GM10847 (cell line): ENCODE measurements around the gene CYP4F11.

ENCODE experiments used
- POLR2A ChIP-seq: IDR thresholded peaks from 2 replicates; pipeline ENCODE4 v1.6.1; 2011; ENCODE audit not compliant: insufficient read length; ENCODE audit errors: extremely low read depth

Gene CYP4F11

DNA sequence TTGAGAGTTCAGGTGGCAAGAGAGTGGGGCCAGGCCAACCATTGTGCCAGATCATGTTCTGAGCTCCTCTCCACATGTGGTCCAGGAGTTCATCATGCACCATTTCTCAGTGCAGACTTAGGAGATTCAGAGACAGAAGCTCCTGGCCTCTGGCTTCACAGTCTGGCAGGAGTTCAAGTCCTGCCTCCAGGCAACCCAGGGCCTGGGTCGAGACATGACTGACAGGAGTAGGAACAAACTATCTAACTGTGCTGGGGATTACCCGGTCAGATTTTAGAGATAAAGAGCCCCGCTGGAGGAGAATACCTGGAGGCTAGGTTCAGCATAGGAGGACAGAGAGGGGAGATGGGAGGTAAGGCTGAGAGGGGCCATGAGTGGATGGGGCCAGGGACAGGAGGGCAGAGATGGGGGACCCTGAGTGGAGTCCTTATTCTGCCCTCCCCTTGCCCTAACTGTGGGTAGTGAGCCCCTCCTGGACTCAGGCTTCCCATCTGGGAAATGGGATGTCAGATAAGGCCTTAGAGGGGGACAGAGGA, 906 bp upstream of the CYP4F11 start:
- TF ChIP-seq POLR2A, result no peak

DNA sequence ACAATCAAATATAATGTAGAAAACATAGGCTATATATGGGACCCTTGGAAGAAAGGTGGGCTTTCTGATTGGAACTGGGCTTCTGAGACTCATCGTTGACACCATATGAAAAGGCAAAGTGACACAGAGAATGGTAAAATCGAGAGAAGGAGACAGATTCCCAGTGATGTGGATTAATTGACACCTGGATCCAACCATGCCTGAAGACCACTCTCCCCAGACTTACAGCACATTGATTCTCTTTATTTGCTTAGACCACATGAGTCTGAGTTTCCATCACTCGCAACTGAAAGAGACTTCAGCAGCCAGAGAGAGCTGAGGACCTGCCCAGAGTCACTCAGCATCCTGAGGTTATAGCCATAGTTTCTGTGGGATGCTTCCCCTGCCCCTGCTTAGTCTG, 6.0 kb downstream of the CYP4F11 start:
- no peak for TF ChIP-seq POLR2A

DNA sequence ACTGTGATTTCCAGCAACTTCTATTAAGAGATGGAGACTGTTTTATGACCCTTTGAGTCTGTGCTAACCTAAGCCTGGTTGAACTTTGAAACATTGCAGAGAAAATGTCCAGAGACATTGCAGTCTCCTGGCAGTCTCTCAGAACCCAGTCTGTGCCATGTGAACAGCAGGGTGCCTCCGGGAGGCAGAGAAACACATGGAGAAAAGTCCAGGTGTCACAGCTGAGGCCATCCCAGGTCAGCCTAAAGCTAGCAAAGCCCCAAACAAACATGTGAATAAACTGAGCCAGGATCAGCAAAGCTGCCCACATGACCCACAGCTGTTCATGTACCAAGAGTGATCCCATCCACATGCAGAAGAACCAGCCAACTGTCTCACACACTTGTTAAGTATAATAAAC, 7.8 kb downstream of the CYP4F11 start:
- TF ChIP-seq POLR2A, result no peak

DNA sequence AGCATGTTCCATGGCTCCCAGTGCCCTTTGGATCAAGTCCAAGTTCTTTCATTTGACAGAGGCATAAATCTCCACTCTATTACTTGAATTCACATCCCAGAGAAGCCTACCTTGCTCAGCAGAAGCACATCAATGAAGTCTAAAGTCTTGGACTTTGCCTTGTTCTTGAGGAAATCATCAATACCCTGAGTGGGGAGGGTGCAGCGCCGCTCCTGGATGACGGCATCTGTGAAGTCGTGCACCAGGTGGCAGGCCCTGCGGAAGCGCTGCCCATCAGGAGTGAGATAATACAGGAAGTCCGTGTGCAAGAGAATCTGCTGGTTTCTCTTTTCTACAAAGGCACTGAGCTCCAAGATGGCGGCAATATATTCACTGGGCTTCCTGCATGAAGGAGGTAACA, 10.6 kb downstream of the CYP4F11 start:
- no peak for TF ChIP-seq POLR2A

DNA sequence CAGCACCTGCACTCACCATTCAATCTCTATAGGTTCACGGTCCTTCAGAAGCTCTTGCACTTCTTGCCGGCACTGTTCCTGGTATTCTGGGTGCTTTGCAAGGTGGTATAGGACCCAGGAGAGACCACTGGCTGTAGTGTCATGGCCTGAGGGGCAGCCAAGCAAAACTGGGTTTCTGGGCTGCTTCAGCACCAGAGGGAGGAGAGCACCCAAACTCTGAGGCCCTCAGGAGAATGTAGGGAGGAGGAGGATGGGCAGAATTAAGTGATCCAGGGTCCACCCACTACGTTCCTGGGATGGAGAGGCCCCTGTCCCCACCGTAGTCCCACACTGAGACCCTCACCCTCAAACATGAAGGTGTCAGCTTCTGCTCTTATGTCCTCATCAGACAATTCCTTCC, 12.3 kb downstream of the CYP4F11 start:
- no peak for TF ChIP-seq POLR2A

DNA sequence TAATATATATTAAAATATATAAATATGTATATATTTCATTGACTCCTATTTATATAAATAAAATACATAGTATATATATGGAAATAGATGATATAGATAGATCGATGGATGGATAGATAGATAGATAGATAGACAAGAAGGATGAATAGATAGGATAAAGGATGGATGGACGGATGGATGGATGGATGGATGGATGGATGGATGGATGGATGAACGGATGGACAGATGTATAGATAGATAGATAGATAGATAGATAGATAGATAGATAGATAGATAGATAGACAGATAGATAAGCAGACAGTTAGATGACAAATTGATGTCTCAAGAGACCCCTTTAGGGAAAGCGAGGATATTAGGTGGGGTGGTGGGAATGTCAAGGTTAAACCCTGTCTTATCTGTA, 15.1 kb downstream of the CYP4F11 start:
- TF ChIP-seq POLR2A, result no peak

DNA sequence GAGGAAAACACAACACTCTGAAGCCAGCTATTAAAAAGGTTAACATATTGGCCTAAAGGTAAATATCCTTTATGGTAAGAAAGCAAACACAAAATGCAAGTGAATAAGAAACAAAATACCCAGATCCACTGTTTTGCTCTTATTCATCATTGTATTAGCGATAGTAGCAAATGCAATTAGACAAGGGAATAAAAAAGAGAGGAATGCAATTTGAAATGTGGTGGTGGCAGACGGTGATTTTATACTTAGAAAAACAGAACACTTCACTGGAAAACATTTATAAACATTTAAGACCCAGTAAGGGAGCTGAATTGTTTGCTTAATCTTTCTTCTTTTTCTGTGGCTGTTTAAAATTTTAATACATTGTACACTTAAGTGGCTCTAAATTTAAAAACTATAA, 19.2 kb downstream of the CYP4F11 start:
- TF ChIP-seq POLR2A, result no peak

DNA sequence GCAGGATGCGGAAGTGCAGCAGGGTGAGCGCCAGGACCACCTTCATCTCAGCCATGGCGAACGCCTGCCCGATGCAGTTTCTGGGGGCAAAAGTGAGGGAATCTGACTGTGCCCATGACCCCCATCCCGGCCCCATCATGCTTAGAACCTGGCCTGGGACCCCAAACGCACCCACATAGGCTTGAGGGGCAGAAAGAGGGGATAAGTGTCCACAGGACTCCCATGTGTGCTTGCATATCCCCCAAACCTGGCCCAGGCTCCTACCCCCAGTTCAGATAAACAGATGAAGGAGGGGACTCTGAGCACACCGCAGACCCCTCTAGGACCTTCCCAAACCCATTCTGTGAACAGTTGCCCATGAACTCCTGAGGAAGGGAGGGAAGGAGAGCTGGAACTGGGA, 20.5 kb downstream of the CYP4F11 start:
- TF ChIP-seq POLR2A, result no peak

DNA sequence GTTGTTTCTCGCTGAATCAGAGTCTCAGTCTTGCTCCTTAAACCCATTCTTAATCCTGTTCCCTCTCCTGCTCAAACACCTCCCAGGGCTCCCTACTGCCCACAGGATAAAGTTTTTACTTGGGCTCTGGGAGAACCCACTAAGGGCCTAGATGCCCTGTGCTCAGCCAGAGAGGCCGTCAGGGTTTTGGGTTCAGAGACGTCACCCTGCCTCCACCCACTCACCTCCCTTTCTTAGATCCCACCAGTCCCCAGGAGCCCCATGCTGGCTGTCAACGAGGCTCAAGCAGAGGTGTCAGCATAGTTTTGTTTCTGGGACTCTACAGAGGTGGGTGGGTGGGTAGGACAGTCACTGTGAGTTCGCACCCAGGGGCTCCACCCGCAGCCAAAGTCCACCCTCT, 20.9 kb downstream of the CYP4F11 start:
- no peak for TF ChIP-seq POLR2A

DNA sequence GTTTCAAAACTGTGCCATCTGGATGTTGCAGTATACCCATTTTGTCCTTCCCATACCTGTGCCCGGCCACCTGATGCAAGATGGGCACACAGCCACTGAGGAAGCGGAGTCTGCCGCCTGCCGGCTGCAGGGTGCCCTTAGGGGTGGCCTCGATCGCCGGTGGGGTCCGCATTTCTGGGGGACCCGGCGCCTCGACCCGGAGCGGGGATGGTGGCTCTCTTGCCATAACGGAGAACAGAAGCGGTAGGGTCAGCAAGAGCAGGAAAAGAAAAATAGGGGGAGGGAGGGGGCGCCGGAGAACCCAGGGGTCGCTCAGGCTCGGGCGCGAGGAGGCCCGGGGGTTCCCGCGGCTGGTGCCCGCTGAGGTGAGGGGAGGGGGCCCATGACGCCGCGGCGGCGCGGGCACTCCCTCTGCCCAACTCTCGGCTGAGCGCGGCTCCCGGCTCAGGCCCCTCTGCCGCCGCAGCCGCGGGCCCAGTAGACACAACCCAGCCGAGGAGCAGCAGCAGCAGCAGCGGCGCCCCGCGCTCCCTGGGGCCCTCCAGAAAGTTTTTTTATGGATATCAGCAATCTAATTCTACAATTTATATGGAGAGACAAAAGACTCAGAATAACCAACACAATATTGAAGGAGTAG, 22.6 kb downstream of the CYP4F11 start:
- TF ChIP-seq POLR2A, result no peak

DNA sequence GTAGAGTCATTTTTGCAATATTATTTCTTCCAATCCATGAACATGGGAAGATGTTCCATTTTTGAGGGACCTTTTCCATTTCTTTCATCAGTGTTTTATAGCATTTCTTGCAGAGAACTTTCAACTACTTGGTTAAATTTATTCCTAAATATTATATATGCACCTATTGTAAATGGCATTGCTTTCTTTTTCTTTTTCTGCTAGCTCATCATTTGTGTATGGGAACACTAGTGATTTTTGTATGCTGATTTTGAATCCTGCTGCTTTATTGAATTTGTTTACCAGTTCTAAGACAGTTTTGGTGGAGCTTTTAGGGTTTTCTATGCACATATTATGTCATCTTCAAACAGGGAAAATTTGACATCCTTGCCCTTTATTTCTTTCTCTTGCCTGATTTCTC, 29.3 kb downstream of the CYP4F11 start:
- TF ChIP-seq POLR2A, result no peak

DNA sequence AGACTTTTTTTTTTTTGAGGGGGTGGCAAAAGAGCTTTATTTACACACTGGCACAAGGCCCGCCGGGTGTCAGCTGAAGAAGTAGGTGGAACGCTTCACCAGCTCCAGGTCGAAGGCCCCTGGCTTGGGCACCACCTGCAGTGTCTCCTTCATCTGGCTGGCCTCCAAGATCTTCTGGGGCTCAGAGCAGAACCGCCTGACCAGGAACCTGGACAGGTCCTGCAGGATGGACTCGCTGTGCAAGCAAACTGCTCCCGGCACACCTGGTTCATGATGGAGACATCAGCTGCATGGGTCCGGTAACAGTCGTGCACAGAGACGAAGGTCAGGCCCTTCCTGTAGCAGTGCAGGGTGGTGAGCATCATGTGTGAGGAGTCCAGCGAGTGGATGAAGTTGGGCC, 32.1 kb downstream of the CYP4F11 start:
- TF ChIP-seq POLR2A, result no peak

DNA sequence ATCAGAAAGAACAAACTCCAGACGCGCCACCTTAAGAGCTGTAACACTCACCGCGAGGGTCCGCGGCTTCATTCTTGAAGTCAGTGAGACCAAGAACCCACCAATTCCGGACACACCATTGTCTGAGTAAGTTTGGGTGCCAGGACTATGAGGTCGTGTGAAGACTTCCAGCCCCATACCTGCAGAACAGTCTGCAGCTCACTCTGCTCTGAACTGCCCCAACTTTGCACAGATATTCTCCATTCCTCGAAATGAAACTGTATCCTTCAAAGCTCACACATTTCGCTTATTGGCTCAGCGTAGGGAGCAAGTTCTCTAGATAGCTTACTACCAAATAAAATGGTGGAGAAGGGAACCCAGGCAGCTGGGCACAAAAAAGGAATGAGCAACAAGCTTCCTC, 33.8 kb downstream of the CYP4F11 start:
- no peak for TF ChIP-seq POLR2A

DNA sequence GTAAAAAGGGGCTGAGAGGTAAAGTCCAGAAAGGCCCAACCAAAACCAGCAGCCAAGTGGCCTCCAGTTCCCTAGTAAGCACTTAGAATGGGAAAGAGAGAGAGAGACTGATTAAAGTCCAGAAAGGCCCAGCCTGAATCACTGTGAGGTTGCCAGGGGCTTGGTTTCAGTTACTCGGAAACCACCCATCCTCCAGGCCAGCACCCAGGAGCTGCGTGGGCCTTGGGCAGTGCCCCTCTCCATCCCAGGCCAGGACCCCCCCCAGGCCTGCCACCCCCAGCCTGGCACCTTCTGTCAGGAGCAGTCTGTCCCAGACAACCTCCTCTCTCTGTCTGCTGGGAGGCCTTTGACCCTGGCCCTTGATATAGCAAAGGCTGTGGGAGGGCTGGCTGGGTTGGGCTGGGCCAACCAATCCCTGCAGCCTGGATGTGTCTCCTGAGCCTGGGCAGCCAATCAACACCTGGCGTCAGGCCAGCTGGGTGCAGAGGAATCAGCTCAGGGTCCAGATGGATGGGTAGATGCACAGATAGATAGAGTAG, 36.5 kb downstream of the CYP4F11 start, which contains the start of gene CYP4F2:
TSS of gene CYP4F2 (minus strand) at position 337 of the 539 bp plus-strand sequence. CDS start 463 bp downstream, outside the sequence.
- no peak for TF ChIP-seq POLR2A

DNA sequence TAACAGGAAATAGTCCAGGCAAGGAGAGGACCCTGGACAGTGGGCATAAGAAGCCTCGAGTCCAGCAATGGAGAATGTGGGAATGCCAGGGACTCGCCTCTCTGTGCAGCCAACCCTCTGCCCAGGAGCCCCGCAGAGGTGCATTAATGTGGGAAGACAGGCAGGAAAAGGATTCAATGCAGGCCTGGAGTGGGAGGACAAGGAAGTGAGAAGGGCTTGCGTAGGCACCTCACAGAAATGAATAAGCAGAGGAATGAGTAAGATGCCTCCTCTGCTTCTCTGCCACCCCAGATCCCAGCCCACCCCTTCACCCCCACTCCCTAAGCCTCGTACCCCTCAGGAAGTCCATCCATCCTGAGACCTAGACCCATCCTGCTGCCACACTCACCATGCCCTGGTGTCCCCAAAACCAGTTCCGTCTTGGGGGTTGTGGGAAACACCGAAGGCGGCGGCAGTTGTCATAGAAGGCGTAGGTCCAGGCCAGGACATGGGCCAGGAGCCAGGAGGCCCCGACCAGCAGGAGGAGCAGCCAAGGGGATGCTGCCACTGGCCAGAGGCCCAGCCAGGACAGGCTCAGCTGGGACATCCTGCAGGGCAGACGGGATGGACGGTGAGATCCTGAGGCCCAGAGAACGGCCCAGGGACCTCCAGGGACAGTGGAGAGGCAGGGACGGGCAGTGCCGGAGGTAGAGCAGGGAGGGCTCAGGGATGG, 37.1 kb downstream of the CYP4F11 start:
- no peak for TF ChIP-seq POLR2A

DNA sequence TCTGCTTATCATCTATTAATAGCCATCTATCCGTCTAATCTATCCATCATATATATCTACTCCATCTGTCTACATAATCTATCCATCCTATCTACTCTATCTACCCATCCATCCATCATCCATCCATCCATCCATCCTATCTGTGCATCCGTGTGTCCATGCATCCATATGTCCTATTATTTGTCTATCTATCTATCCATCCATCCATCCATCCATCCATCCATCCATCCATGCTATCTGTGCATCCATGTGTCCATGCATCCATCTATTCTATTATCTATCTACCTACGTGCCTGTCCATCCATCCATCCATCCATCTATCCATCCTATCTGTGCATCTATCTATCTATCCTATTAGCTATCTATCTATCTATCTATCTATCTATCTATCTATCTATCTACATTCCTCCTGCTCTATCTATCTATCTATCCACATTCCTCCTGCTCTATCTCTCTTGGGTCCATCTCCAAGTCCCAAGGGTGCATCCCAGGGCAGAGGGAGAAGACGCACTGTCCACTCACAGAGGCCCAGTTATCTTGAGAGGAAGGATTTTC, 38.4 kb downstream of the CYP4F11 start:
- no peak for TF ChIP-seq POLR2A
